Parathyroid adenoma (tissue), 2 donors: Measurements from ENCODE around the gene KRTAP5-7.

Experiments
- H2AFZ ChIP-seq: fragments of 300-600 bp; sonication (generic); one replicate; pipeline ENCODE4 v1.7.0; 2017; ENCODE audit warnings: antibody characterized with exemption, mild to moderate bottlenecking
- H3K27ac ChIP-seq: fragments of 300-600 bp; sonication (generic); one replicate; pipeline ENCODE4 v1.7.0; 2017
- H3K27me3 ChIP-seq: fragments of 300-600 bp; sonication (generic); one replicate; pipeline ENCODE4 v1.7.0; 2017; ENCODE audit warnings: low read length; ENCODE audit not compliant: control insufficient read depth, insufficient read depth
- H3K36me3 ChIP-seq: fragments of 300-600 bp; sonication (generic); one replicate; pipeline ENCODE4 v1.7.0; 2017; ENCODE audit warnings: low read length; ENCODE audit not compliant: control insufficient read depth, insufficient read depth
- H3K4me1 ChIP-seq: fragments of 300-600 bp; sonication (generic); one replicate; pipeline ENCODE4 v1.7.0; 2017; ENCODE audit warnings: control low read depth
- H3K4me2 ChIP-seq: fragments of 300-600 bp; sonication (generic); one replicate; pipeline ENCODE4 v1.7.0; 2017; ENCODE audit warnings: low read length
- H3K4me3 ChIP-seq: fragments of 300-600 bp; sonication (generic); one replicate; pipeline ENCODE4 v1.7.0; 2017; ENCODE audit warnings: low read depth, low read length
- H3K79me2 ChIP-seq: fragments of 300-600 bp; sonication (generic); one replicate; pipeline ENCODE4 v1.7.0; 2017; ENCODE audit warnings: control low read depth
- H3K9ac ChIP-seq: fragments of 300-600 bp; sonication (generic); one replicate; pipeline ENCODE4 v1.7.0; 2017; ENCODE audit warnings: mild to moderate bottlenecking
- H3K9me3 ChIP-seq: fragments of 300-600 bp; sonication (generic); one replicate; pipeline ENCODE4 v1.7.0; 2017; ENCODE audit warnings: low read length; ENCODE audit not compliant: control insufficient read depth
- CTCF ChIP-seq: fragments of 300-600 bp; sonication (generic); IDR thresholded peaks from one replicate; pipeline ENCODE4 v1.7.0; 2017; ENCODE audit warnings: antibody characterized with exemption, mild to moderate bottlenecking
- donor health status: primary hyperparathyroidism.

KRTAP5-7 gene

GRCh38 chr11:71577469-71578004 lies 50.5 kb downstream of the KRTAP5-7 start:
- H3K27me3 ChIP-seq, result no peaks in the 10 kb centered on the region

More at GRCh38 chr11:71577469-71578004, 50.5 kb downstream of the KRTAP5-7 start:
- H3K4me2 ChIP-seq, result no peak overlapping the region
- no peaks in the 10 kb centered on the region for H3K9me3 ChIP-seq
- H3K9ac ChIP-seq, result no peak overlapping the region
- H3K36me3 ChIP-seq, result no peaks in the 10 kb centered on the region
- TF ChIP-seq CTCF, result no peak
- no peaks in the 10 kb centered on the region for H3K79me2 ChIP-seq
- H3K4me1 ChIP-seq, result no peaks in the 10 kb centered on the region
- no peak overlapping the region for H2AFZ ChIP-seq
- no peak overlapping the region for H3K4me3 ChIP-seq
- no peak overlapping the region for H3K27ac ChIP-seq
